Measurements from ENCODE around the gene FHAD1.

The FHAD1 gene

GRCh38 chr1:15260418-15261154 lies 13.6 kb downstream of the FHAD1 start:
- DNase-seq (ENCODE audit: low read depth): peak; percentile 22
- no peak overlapping the region for H3K4me3 ChIP-seq (ENCODE audit: low read depth, low read length)
- TF ChIP-seq MAX (IDR thresholded peaks at IDR 0.05; ENCODE audit: low read depth, low read length): no peak
- no peak for TF ChIP-seq MYC (IDR thresholded peaks at IDR 0.05; ENCODE audit: low read depth, low read length)
- no peak for TF ChIP-seq CTCF (IDR thresholded peaks at IDR 0.05; ENCODE audit: low read depth, low read length)
- TF ChIP-seq POLR2A (IDR thresholded peaks at IDR 0.05; ENCODE audit: extremely low read depth, insufficient read length): no peak

- peak; percentile 71 for DNase-seq (ENCODE audit: low read depth)
- peak overlapping the region; percentile 6 for H3K4me3 ChIP-seq (ENCODE audit: low read depth, low read length)
- TF ChIP-seq CTCF (IDR thresholded peaks at IDR 0.05; ENCODE audit: low read depth, low read length) (no peak), MAX (IDR thresholded peaks at IDR 0.05; ENCODE audit: low read depth, low read length) (no peak), POLR2A (IDR thresholded peaks at IDR 0.05; ENCODE audit: extremely low read depth, insufficient read length) (no peak), MYC (IDR thresholded peaks at IDR 0.05; ENCODE audit: low read depth, low read length) (no peak)
These were observed 14.4 kb downstream of the FHAD1 start for GRCh38 chr1:15261155-15262002.

GRCh38 chr1:15262003-15262377 lies 15.0 kb downstream of the FHAD1 start:
- no peak for TF ChIP-seq MAX (IDR thresholded peaks at IDR 0.05; ENCODE audit: low read depth, low read length)
- TF ChIP-seq MYC (IDR thresholded peaks at IDR 0.05; ENCODE audit: low read depth, low read length): no peak
- TF ChIP-seq CTCF (IDR thresholded peaks at IDR 0.05; ENCODE audit: low read depth, low read length): no peak
- TF ChIP-seq POLR2A (IDR thresholded peaks at IDR 0.05; ENCODE audit: extremely low read depth, insufficient read length): no peak
- H3K4me3 ChIP-seq (ENCODE audit: low read depth, low read length): no peak overlapping the region
- DNase-seq (ENCODE audit: low read depth): no peak

- TF ChIP-seq MAX (IDR thresholded peaks at IDR 0.05; ENCODE audit: low read depth, low read length) (no peak), MYC (IDR thresholded peaks at IDR 0.05; ENCODE audit: low read depth, low read length) (no peak), CTCF (IDR thresholded peaks at IDR 0.05; ENCODE audit: low read depth, low read length) (no peak), POLR2A (IDR thresholded peaks at IDR 0.05; ENCODE audit: extremely low read depth, insufficient read length) (no peak)
- no peak for DNase-seq (ENCODE audit: low read depth)
- H3K4me3 ChIP-seq (ENCODE audit: low read depth, low read length): no peak overlapping the region
These were observed 15.7 kb downstream of the FHAD1 start for GRCh38 chr1:15262706-15263105.

GRCh38 chr1:15264769-15265168 lies 17.7 kb downstream of the FHAD1 start:
- H3K4me3 ChIP-seq (ENCODE audit: low read depth, low read length): no peak overlapping the region
- TF ChIP-seq MAX (IDR thresholded peaks at IDR 0.05; ENCODE audit: low read depth, low read length) (no peak), POLR2A (IDR thresholded peaks at IDR 0.05; ENCODE audit: extremely low read depth, insufficient read length) (no peak), CTCF (IDR thresholded peaks at IDR 0.05; ENCODE audit: low read depth, low read length) (no peak), MYC (IDR thresholded peaks at IDR 0.05; ENCODE audit: low read depth, low read length) (no peak)
- DNase-seq (ENCODE audit: low read depth): no peak
